ENCODE data around the gene PGAP6.

GRCh38 chr16:340370-341091 lies 41.2 kb downstream of the PGAP6 start:
- TF ChIP-seq POLR2A (IDR thresholded peaks at IDR 0.05; ENCODE audit: low read depth), result no peak
- no peak for TF ChIP-seq CTCF (IDR thresholded peaks at IDR 0.05)
- TF ChIP-seq POLR2AphosphoS5 (IDR thresholded peaks at IDR 0.05), result no peak

Measured in esophagus muscularis mucosa (tissue), 3 donors.